SKM-1 (cell line): ENCODE measurements around the gene APOM.
A peak's percentile ranks its signal among the peaks of the same experiment; 100 is the strongest.

Experiments used
- DNase-seq: peaks from one replicate; lab custom pipeline; 2025; ENCODE audit not compliant: unreplicated experiment; lab: John Stamatoyannopoulos, UW

Gene APOM

DNA sequence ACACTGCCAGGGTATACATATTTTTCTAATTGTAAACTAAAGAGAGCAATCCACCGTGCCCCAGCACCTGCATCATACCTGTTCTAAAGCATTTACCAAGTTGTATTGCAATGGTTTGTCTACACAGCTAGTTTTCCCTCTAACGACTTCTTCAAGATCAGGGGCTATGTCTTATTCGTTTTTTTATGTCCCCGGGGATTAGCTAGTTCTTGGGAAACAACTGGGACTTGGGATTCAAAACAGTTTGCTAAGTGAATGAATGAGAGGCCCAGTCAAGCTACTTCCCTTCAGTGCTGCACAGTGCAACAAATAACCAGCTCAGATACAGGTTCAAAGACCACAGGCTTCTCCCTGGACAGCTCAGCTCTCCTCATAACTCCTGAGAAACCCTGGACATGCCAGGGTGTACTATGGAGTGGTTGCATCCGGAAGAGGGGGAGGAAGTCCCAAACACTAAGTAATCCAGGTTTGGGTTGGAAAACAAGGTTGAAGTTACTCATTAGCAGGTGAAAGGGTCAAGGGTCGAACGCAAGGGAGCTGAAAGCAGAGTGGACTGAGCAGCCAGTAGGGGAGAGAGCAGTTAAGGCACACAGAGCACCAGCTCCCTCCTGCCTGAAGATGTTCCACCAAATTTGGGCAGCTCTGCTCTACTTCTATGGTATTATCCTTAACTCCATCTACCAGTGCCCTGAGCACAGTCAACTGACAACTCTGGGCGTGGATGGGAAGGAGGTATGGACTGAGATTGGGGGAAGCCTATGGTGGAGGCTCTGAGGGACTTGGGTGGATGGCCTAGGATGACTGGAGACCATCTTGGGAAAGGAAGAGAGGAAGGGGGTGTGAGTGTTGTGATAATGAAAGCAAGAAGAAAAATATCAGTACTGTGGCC, at the start of gene APOM:
APOM (plus strand) TSS at position 546 of the 889 bp plus-strand sequence; CDS start at position 619, 73 bp downstream.
- DNase-seq = no peak

DNA sequence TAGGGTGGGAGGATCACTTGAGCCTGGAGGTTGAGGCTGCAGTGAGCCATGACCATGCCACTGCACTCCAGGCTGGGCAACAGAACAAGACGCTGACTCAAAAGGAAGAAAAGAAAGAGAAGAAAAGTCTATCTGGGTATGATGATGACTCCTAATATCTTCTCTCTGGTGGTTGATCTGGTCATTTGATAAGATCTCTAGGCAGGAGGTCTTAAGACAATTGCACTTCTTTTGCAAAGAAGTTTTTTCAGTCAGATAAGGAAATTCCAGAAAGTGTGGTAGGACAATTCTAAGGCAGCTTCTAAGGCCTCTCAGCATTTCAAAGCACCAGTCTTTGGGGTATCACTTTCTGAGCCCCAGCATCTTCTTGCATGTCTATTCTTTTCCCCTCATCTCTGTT, 48.4 kb upstream of the APOM start:
- no peak for DNase-seq

DNA sequence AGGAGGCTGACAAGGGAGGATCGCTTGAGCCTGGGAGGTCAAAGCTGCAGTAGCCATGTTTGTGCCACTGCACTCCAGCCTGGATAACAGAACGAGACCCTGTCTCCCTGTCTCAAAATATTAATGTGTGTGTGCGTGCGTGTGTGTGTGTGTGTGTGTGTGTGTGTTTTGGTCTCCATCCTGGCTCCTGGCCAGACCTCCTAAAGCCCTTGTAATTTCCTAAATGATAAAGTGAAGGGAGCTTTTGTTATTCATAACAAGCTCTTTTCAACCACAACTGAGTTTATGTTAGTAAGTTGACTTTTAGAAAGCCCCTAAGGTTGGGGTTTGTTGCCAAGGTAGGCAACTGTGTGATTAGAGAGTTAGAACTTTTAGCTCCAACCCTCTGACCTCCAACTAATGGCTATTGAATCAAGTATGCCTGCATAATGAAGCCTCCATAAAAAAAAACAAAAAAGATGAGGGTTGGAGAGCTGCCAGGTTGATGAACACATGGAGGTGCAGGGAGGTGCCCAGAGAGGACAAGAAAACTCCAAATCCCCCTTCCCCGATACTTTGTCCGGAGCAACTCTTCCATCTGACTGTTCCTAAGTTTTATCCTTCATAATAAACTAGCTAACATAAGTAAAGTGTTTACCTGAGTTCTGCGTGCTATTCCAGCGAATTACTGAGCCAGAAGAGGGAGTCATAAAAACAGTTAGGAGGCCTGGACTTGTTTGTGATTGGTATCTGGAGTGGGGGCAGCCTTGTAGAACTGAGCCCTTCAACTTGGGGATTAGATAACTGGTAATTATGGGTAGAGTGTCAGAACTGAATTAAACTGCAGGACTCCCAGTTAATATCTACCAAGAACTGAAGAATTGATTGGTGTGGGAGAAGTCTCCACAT, 45.9 kb upstream of the APOM start:
- DNase-seq = no peak

DNA sequence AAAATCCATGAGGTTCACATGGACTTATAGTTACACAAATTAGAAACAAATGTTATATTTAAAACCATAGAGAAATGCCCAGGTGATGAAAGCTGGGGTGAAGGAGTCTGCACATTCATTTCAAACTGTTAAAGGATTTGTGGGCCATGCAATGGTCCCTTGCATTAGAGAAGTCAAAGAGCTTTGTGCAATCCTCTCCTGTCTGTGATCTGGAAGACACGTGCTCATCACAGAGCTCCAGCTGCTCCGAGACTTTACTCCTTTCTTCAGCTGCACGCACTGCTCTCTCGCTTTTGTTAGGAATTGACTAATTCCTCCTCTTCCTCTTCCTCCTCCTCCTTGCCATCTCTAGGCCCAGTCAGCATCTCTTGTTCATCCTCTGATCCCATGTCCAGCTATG, 44.7 kb upstream of the APOM start:
- DNase-seq = no peak

DNA sequence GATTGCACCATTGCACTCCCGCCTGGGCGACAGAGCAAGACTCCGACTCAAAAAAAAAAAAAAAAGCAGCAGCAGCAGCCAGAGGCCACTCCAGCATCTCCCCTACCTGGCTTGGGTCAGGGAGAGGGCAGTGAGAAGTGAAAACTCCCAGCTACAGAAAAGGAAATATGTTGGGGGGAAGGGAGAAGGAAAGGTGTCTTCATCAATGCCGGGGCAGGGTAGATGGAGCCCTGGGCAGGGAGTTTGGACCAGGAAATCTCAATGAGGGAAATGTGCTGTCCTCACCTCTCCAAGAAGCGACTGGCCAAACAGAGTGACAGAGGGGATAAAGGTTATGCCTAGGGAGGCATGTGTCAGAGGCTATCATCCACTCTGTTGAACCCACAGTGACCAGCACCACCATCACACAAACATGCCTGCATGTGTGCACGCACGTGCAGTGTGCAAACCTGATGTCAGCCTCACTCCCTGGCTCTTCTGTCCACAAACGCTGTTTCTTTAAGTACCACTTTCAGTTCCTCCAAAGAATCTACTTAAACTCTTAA, 41.5 kb upstream of the APOM start:
- no peak for DNase-seq

DNA sequence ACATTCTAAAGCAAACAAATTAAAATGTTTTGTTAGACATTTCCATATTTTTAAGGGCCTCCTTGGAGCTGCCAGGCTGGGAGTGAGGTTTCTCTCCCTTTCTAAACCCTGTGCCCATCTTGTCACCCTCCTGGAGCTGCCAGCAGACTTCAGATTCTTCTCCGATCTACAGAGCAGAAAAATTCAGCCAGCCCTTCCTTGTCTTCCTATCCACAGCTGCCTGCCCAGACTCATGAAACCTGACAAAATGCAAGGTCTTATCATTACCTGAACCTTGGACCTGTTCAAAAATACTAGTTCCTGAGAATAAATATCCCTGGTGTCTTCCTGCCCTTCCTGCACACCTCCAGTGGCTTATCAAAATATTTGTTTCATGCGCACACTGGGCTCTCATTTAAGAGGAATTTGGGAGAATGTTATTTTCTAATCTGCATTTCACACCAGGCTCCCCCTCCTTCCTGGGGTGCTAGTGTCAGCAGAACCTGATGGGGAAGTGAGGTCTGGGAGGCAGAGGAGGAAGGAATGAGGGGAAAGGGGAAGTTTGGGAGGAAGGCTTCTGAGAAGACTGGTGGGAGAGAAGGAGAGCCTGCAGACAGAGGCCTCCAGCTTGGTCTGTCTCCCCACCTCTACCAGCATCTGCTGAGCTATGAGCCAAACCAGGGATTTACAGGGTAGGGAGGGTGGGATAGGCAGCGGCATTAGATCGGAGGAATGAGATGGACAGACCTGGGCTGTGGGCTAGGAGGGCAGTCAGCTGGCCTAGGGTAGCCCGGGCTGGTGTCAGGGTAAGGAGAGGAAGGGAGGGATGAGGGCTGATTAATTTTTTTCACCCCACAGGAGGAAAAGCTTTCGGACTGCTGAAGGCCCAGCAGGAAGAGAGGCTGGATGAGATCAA, 40.8 kb upstream of the APOM start, which contains the start of gene AIF1:
AIF1 (plus strand) TSS at position 551 of the 895 bp plus-strand sequence; CDS start at position 647, 96 bp downstream.
- DNase-seq = peak; percentile 66

DNA sequence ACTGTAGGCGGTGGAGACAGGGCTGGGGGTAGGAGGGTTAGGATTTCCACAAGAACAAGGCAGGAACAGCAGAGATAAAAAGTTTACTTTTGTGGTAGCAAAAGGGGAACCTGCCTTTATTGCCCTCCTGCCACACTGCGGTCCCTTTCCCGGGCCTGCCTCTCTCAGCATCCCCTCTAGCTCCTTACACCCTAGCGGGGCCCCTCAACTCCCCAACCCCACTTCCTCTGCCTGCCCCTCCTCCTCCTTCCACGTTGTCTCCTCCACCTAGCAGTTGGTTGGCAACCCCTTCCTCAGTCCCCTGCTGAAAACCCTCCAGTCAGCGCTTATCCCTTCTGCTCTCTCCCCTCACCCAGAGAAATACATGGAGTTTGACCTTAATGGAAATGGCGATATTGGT, 39.9 kb upstream of the APOM start:
- DNase-seq = peak; percentile 91

DNA sequence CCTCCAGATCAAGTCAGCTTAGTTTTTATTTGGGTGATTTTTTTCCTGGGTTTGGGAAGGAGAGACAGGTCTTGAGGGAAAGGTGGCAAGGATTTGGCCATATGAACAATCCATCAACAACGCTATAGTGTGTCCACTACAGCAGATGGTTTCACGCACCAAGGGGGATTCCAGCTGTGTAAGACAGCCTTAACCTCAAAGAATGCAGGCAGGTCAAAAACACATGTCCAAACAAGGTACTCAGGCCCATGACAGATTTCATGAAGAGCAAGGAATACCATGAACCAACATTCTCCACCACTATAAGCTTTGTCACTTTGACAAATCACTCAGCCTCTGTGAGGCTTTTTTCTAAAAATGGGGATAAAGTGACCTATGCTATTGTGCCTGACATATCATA, 38.7 kb upstream of the APOM start:
- DNase-seq = no peak

DNA sequence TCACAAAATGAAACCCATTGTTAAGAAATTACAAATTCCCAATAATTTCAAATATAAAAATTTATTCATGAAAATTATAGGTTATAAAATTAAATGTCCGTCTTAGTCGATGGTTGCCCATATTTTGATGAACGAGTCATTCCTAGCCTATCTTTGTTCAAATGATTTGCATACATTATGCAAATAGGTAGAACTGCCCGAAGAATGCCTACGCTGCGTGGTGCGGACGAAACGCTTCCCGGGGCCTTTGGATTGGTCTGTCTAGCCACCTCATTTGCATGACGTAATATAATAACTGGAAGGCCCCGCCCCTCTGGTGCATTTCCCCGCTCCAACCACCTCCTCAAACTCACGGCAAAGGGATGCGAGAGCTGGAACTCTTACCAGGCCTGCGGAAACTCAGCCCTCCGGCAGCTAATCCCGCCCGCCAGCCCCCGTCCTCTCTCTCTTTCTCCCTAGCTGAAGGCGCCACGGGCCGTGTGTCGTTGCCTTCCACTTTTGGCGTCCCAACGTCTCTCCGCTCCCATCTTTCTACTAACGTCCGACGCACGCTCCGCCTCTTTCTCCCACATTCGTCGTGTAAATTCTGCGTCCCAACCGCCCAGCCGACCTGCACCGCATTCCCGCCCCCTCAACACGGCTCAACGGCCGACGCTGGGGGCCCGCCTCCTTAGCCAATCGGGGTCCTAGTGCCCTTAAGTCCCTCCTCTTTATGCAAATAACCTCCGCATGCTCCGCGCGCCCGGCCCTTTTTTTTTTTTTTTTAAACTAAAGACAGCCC, 35.7 kb upstream of the APOM start:
- DNase-seq = peak; percentile 98

DNA sequence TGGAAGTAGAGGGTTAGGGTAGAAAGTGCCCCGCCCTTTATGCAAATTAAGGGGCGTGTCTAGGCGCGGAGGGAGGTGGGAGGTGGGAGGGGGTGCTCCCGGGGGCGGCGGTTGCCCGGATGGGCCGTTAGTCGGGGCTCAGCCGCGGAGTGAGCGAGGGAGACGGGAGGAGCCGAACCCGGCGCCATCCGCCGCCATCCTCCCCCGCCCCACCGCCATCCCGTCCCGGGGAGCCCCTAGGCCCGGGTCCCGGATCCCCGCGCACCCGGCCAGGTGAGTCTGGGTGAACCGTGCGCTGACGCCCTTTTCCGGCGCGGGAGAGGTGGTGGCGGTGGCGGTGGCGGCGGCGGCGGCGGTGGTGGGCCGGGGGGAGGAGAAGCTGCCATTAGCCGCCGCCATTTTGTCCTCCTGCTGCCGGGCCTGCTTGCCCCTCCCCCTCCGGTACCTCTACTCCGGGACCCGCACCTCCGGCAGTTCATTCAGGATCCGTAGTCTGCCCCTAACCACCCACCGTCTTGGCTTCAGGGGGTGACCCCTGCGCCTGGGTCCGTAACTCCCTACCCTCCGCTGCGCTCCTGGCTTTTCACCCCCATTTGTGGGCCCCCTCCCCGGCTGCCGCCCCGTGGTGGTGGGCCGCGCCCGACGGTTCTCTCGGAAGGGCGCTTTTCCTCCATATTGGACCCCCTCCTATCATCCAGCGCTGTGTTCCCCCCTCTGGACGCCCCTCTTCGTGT, 34.9 kb upstream of the APOM start, which contains the start of gene PRRC2A:
PRRC2A (plus strand) TSS at position 130 of the 734 bp plus-strand sequence. CDS start 2,075 bp downstream, outside the sequence.
- peak; percentile 39 for DNase-seq

DNA sequence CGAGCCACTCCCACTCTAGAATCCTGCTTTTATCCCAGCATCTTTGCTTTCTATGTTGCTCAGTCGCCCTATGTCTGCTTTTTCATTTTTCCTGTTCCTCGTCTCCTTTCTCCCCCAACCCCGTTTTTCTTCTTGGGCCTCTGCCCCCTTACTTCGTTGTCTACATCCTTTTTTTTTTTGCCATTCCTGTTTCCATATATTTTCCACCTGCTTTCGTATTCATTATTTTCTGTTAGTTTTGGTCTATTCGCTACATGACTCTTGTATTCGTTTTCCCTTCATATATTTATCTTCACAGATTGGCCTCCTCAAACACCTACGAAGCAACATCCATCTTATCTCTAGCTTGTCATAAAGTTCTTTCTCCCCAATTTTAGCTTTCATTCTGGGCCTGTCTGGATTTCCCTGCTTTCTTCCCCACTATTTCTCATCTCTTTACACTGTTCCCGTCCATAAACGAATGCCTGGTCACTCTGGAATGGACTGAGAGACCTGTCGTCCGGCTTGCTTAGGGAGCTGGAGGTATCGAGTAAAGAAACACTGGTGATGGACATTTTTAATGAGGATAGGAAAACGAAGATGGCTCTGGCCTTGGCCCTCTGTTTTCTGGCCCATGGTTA, 34.3 kb upstream of the APOM start:
- no peak for DNase-seq

DNA sequence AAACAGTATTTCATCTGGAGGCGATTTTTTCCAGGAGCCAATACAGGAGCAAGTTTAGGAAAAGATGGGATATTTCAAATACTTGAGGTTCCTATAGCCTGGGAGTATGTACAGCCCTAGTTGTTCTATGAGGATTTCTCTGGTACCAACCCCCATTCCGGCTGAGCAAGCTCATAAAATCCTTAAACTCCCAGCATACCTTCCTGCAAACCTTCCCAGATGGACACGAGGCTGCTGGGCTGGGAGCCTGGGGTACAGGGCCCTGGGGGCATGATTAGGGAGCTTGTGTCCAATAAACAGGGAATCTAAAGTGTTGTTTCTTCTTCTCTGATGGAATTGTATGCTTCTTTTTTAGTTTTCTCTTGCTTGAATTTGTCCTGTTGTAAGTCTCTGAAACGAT, 33.7 kb upstream of the APOM start:
- no peak for DNase-seq

DNA sequence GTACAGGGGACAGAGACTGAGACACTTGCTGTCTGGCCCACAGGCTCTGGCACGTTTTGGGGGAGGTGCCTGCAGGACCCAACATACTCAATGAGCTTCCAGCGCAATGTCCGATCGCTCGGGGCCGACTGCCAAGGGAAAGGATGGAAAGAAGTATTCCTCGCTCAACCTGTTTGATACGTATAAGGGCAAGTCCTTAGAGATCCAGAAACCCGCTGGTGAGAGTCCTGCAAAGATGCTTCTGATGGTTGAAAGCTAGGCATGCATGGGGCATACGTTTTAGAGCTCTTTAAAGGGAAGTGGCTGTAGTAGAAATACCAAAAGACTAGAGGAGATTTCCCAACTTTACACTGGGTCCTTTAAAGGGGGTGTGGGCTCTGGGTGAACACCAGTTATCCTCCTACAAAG, 33.0 kb upstream of the APOM start:
- peak; percentile 43 for DNase-seq

DNA sequence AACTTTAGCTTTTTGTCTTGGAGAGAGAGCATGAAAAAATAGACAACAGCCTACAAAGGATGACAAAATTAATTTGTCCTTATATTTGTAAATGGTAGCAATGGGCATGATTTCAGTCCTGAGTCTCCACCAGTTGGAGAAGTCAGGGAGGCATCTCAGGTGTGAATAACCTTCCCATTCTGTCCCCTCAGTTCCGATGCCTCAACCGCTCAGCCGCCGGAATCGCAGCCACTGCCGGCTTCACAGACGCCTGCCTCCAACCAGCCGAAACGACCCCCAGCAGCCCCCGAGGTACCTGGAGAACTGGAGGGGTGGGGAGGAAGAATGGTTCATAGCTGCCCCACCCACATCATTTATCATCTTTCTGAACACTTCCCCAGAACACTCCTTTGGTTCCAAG, 31.6 kb upstream of the APOM start:
- DNase-seq = no peak

DNA sequence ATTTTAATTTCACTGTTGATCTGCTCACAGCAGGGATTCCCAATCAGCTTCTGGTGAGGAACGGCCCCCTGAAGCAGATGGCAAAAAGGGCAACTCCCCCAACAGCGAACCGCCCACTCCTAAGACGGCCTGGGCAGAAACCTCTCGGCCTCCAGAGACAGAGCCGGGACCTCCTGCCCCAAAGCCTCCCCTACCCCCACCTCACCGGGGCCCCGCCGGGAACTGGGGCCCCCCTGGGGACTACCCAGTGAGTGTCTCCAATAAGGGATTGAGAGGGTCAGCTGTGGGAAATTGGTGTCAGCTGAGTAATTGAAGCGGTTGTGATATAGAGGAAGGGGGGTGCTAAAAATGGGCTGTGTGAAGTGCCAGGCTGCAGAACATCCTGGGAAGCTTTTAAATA, 28.7 kb upstream of the APOM start:
- DNase-seq = no peak

DNA sequence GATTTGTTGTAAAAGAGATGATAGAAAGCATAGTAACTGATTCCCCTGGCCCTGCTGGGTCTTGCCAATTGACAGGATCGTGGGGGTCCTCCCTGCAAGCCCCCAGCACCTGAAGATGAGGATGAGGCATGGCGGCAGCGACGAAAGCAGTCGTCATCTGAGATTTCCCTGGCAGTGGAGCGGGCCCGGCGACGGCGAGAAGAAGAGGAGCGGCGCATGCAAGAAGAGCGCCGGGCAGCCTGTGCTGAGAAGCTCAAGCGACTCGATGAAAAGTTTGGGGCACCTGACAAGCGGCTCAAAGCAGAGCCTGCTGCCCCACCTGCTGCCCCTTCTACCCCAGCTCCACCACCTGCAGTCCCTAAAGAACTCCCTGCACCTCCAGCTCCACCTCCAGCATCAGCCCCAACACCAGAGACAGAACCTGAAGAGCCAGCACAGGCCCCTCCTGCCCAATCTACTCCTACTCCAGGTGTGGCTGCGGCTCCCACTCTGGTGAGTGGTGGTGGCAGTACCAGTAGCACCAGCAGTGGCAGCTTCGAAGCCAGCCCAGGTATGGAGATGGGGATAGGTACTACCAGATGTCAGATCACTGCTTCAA, 27.9 kb upstream of the APOM start:
- no peak for DNase-seq

DNA sequence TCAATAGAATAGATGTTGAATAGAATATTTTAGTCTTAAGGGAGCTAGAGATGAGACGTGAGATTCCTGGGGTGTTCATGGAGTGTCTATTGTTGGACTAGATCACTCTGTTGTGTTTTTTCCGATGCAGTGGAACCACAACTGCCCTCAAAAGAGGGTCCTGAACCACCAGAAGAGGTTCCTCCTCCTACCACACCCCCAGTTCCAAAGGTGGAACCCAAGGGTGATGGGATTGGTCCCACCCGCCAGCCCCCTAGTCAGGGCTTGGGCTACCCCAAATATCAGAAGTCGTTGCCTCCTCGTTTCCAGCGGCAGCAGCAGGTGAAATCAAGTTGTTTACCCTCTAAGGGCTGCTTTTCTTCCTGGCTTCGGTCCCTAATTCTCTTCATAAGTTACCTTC, 26.7 kb upstream of the APOM start:
- no peak for DNase-seq
